ENCODE results near the gene ATXN1. TPM values are rescaled to one million over a fixed set of nuclear protein-coding genes. Genes with fewer than 3 reads are reported as not detected.

The ATXN1 gene
- total and polyA plus RNA-seq, 2 of the 8 experiments (the other 6 are each of a cell fraction or from before 2014, with no cell fraction given), result 1.6 to 4.0 TPM

- no peaks in the 10 kb centered on the region for H3K79me2 ChIP-seq (ENCODE audit: control insufficient read depth in 1 of 2, insufficient read depth in 2 of 2, low read length in 2 of 2)
- no peaks in the 10 kb centered on the region for H4K20me1 ChIP-seq (replicated peaks in 1 of 2; ENCODE audit: control insufficient read depth in 1 of 2, insufficient read depth in 2 of 2, low read length in 2 of 2)
- H2BK120ac ChIP-seq (replicated peaks; ENCODE audit: low read depth, low read length), result no peak overlapping the region
- no peak overlapping the region for H2AK5ac ChIP-seq (ENCODE audit: low read depth, low read length)
- no peak overlapping the region for H3K4me3 ChIP-seq (ENCODE audit: extremely low read depth in 1 of 4, insufficient read depth in 2 of 4, low read depth in 3 of 4, low read length in 4 of 4)
- H3K9me3 ChIP-seq (ENCODE audit: insufficient read depth in 2 of 2, low read depth in 1 of 2, low read length in 1 of 2), result no peaks in the 10 kb centered on the region
- no peaks in the 10 kb centered on the region for H3K27me3 ChIP-seq (replicated peaks in 1 of 4; ENCODE audit: control insufficient read depth in 3 of 4, extremely low read depth in 1 of 4, insufficient read depth in 3 of 4, low read length in 3 of 4)
- H2BK5ac ChIP-seq (ENCODE audit: low read depth, low read length), result no peak overlapping the region
- H4K8ac ChIP-seq (ENCODE audit: extremely low read depth, insufficient read depth, low read length), result no peak overlapping the region
- H3K9ac ChIP-seq (replicated peaks in 1 of 4; ENCODE audit: extremely low read depth in 1 of 4, low read depth in 3 of 4, low read length in 3 of 4), result no peak overlapping the region
- H2BK12ac ChIP-seq (ENCODE audit: low read depth, low read length), result no peak overlapping the region
- H3K23ac ChIP-seq (ENCODE audit: insufficient read length), result no peak overlapping the region
- H3K56ac ChIP-seq (replicated peaks; ENCODE audit: insufficient read length, low read depth, low read length), result no peak overlapping the region
- no peak overlapping the region for H2BK20ac ChIP-seq (ENCODE audit: low read length)
- H3K18ac ChIP-seq (ENCODE audit: extremely low read depth, low read length), result no peak overlapping the region
- POLR2A ChIA-PET (ENCODE audit: partially characterized antibody), result no interaction called here
- no peak overlapping the region for H4K5ac ChIP-seq (ENCODE audit: insufficient read length, low read depth, low read length)
- H3K79me1 ChIP-seq (ENCODE audit: low read depth, low read length), result no peaks in the 10 kb centered on the region
- TF ChIP-seq TAF1 (IDR thresholded peaks at IDR 0.05; ENCODE audit: low read depth, low read length) (no peak), POLR2AphosphoS5 (IDR thresholded peaks at IDR 0.05; ENCODE audit: low read depth, low read length) (no peak), GABPA (IDR thresholded peaks at IDR 0.05; ENCODE audit: borderline replicate concordance, insufficient read depth, low read length) (no peak), JUND (IDR thresholded peaks at IDR 0.05; ENCODE audit: low read length) (no peak), ASH2L (IDR thresholded peaks at IDR 0.05; ENCODE audit: low read length) (no peak), SIRT6 (IDR thresholded peaks at IDR 0.05; ENCODE audit: low read length) (no peak), CHD2 (IDR thresholded peaks at IDR 0.05; ENCODE audit: low read length) (no peak), POLR2A (IDR thresholded peaks at IDR 0.05; ENCODE audit: control extremely low read depth in 1 of 2, low read depth in 2 of 2, low read length in 2 of 2) (no peak), SP4 (IDR thresholded peaks at IDR 0.05; ENCODE audit: low read length) (no peak), CTCF (IDR thresholded peaks at IDR 0.05; ENCODE audit: control extremely low read depth in 1 of 3, insufficient read depth in 1 of 3, low read depth in 1 of 3, low read length in 3 of 3) (no peak)
- H3K14ac ChIP-seq (ENCODE audit: insufficient read length), result no peak overlapping the region
- H2AFZ ChIP-seq (ENCODE audit: low read length), result no peak overlapping the region
- no peak overlapping the region for H2BK15ac ChIP-seq (ENCODE audit: low read length)
- H4K91ac ChIP-seq (replicated peaks; ENCODE audit: insufficient read length, low read length), result no peak overlapping the region
- H3K4me1 ChIP-seq (replicated peaks in 1 of 4; ENCODE audit: control insufficient read depth in 3 of 4, insufficient read depth in 4 of 4, low read length in 3 of 4), result peaks cover 0 to 6% (median 3%) of the 10 kb centered on the region in 4 experiments; a peak in 4 of 7 replicates
- CTCF ChIA-PET (ENCODE audit: partially characterized antibody), result interaction anchor here (0.9 to 3.8 kb wide), 4 partner anchors 10 to 65 kb away, joined by 3 to 13 read pairs (median 4); no protein-coding TSS in a partner anchor
- 100% methylated on average over 1 of the region's 1 CpG; no CpG with 5 or more reads in 1 of the 2 experiments for WGBS, 2 experiments (ENCODE audit: extremely low coverage in 1 of 2, insufficient coverage in 1 of 2, insufficient read length in 1 of 2, insufficient replicate concordance in 2 of 2, low coverage in 1 of 2, low lambda C conversion rate in 2 of 2, missing lambda C conversion rate in 1 of 2)
- FAIRE-seq (no peak), DNase-seq (ENCODE audit: low read depth in 1 of 2, low spot score in 2 of 2) (no peak)
- H3K4me2 ChIP-seq (ENCODE audit: insufficient read depth in 1 of 2, low read depth in 2 of 2, low read length in 2 of 2), result no peak overlapping the region
- H3K23me2 ChIP-seq (ENCODE audit: low read depth, low read length), result no peaks in the 10 kb centered on the region
- no peak overlapping the region for H3K4ac ChIP-seq (replicated peaks; ENCODE audit: insufficient read length, low read depth, low read length)
- no peak overlapping the region for H3K27ac ChIP-seq (ENCODE audit: low read depth, low read length)
- no peaks in the 10 kb centered on the region for H3K36me3 ChIP-seq (ENCODE audit: control insufficient read depth in 2 of 4, insufficient read depth in 4 of 4, low read length in 3 of 4)
These were observed 63.1 kb downstream of the ATXN1 start for GRCh38 chr6:16698162-16698533.
